A204.1 (cell line): ENCODE results near the gene TOR4A.

Experiments
- FAIRE-seq: peaks from 2 replicates; lab custom pipeline; 2012; peaks lifted over from hg19 to GRCh38; lab: Jason Lieb, UNC

TOR4A gene

DNA sequence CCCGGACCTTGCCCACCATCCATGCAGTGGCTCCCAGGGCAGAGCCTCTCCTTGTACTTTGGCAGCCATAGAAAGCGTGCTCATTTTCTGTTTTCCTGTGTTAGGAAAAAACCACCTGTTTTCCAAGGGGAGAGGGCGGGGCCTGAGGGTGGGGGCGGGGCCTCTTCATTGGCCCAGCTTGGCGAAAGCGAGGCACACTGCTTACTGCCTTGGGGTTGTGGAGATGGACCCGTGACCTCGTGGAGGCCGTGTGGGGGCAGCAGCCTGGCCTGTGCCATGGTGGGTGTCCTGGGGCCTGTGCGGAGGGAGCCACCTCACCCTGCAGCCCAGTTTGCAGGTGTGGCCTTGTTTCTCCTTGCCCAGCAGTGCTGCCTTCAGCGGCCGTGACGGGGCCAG, 4.4 kb upstream of the TOR4A start:
- no peak for FAIRE-seq

DNA sequence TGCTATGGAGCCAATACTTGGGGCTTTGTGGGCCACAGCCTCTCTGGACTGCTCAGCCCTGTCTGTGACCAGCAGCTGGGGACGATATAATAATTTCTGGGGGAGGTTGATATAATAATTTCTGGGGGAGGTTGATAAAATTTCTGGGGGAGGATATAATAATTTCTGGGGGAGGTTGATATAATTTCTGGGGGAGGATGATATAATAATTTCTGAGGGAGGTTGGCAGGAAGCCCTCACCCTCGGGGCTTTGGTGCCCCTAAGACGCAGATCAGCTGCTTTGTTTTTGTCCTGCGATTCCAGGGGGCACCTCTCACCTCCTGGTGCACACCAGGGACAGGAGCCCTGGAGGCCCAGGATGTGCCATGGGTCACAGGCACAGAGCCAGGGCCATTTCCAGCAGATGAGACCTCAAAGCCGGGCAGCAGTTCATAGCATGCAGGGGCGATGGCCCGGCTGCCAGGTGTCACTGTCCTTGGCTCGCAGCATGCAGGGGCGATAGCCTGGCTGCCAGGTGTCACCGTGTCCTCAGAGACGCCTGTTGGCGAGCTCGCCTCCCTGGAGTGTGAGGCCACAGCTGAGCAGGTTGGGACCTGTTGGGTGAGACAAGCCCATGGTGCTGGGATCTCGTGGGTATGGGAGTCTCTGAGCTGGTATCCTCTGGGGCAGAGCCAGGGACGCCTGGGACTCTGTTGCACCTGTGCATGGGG, 3.8 kb upstream of the TOR4A start:
- no peak for FAIRE-seq

DNA sequence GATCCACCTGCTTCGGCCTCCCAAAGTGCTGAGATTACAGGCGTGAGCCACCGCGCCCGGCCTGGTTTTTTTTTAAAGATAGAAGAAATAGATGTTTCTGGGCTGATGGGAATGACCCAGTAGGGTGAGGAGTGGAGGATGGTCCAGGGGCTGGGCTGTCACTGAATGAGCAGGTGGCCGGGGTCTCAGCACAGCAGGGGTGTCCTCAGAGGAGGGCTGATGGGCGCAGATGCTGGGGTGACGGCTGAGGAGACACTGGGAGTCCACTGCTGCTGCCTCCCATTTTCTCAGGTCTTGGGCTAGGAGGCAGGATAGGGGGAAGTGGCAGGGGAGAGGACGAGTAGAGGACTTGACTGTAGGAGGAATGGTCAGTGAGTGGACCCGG, 2.3 kb upstream of the TOR4A start:
- FAIRE-seq, result no peak

DNA sequence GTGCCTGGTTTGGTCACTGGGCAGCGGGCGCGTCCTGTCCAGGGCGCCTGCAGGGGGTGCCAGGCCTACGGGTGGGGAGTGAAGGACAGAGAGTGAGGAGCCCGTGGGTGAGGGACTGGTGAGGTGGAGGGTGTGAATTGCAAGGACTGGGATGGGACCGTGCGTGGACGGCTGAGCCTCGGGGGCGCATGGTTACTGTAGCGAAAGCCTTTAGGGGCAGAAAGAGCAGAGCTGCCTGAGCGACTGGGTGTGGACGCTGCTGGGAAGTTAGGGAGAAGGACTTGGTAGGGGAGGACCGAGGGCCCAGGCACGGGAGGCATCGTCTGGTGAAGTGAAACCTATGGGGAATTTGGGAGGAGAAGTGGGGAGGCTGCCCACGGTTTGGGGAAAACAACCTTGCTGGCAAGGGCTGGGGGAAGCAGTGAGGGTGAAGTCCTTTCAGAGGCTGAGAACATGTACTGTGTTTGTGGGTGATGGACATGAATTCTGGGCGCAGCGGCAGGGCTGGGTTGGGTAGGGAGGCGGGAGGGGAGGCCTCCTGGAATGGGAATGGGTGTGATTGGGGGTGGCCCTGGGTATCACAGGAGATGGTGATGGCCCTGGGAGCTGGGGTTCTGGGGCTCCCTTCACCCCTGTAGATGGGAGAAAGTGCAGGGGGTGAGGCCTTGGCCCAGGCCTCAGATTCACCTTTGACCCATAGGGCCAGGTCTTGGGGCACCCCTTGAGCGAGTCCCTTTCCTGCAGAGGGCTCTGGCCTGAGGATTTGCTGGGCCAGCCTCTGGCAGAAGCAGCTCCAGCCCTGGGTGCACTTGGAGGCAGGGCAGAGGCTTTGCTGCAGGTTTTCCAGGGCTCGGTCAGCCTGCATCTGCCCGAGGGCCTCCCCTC, 1.7 kb upstream of the TOR4A start:
- FAIRE-seq, result no peak

DNA sequence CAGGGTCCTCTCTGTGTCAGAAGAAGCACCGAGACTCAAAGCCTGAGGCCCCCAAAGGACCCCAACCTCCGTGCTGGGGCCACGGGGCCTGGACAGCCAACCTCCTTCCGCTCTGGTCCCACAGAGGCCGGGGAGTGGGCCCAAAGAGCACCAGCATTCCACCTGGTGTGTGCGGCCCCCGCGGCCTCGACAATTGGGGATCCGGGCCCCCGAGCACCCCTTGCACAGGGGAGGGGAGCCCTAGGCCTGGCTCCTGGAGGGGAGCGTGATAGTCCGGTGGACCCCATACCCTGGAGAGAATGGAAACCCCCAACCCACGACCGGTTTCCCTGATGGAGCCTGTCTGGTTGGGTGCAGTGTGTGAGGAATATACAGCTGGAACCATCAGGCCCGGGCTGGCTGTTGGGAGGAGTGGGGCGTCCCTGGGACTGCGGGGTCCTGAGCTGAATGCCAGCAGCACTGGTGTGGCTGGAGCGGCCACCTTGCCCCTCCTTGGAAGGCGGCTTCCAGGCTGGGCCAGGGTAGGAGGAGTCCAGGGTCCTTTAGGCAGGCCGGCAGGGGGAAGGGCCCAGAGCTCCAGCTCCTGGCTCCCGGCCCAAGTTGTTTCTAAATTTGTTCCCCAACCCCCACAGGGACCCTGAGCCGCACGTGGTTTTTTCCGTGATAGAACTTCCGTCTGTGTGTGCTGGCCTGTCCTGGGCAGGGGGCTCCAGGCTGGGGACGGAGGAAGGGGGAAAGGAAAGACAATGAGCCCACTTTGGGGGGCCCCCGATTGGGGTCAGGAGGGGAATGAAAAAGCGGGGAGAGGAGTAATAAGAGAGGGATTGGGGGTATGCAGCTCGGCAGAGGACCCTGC, 825 bp upstream of the TOR4A start:
- no peak for FAIRE-seq

DNA sequence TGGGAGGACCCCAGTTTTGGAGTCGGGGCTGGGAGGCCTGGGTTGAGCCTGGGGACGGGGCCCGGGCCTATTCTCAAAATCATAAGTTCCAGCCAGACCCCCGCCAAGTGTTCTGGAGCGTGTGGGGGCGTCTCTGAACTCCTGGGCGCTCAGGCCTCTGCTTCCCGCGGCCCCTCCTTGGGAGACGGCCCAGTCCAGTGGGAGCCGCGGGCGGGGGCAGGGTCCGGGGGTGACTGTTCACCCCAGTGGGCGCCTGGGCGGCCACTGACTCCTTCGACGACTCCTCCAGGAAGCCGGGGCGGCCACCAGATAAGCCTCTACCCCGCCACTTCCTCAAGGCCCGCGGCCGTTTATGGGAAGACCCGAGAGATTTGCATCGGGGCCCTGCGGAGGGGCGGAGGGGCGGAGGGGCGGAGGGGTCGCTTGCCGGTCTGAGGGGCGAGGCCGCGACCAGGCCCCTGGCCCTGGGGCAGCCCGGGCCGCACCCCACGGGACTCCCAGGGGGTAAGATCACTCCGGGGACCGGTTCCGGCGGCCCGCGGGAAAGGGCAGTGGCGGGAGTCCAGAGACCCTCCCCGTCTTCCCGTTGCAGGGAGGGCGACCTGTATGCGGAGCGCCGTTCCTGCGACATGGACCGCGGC, 655 bp downstream of the TOR4A start:
- no peak for FAIRE-seq

DNA sequence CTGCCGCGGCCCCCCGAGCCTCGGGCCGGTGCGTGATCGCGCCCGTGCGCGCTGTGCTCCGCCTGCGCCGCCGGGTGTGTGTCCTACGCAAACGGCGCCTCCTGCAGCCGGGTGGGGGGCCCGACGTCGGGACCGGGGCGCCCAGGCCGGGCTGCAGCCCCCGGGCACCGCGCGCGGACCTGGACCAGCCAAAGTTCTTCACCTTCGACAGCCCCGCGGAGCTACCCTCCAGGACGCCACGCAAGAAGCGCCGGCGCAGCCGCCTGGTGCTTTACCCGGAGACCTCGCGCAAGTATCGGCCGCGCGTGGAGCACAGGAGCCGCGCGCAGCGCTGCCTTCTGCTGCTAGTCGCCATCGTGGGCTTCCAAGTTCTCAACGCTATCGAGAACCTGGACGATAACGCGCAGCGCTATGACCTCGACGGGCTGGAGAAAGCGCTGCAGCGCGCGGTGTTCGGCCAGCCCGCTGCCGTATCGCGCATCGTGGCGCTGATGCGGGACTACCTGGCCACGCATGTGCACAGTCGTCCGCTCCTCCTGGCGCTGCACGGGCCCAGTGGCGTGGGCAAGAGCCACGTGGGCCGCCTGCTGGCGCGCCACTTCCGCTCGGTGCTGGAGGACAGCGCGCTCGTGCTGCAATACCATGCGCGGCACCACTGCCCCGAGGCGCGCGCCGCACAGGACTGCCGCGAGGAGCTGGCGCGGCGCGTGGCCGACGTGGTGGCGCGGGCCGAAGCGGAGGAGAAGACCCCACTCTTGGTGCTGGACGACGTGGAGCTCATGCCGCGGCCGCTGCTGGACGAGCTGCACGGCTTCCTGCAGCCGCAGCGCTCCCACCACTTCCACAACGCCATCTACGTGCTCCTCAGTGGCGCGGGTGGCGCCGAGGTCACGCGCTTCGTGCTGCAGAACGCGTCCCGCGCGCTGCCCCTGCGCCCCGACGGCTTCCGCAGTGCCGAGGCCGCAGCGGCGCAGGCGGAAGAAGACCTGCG, 1.5 kb downstream of the TOR4A start:
- FAIRE-seq, result no peak

DNA sequence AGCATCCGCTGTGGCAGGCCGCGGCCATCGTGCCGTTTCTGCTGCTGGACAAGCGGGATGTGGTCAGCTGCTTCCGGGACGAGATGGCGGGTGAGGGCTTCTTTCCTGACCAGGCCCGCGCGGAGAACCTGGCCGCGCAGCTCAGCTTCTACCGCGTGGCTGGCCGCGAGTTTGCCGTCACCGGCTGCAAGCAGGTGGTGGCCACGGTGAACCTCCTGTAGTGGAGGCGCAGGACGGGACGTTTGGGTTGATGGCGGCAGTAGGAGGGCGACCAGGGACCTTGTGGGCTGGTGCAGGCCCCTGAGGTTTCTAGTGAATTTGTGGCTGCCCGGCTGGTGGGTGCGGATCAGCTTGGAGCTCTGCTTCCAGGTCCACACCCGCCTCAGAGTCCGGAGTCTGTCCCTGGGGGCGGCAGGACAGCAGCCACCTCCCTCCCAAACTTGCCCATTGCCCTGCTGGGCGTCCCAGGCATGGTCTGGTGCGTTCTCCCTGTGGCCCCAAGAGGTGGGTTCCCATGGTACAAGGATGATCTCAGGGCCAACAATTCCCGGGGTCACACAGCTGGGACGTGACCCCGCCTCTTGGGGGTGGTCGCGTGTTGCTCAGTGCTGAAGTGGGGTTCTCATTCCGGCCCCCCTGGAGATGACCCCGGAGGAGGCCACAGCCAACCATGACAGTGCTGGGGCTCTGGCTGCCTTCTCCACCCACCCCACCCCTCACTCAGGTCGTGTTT, 2.4 kb downstream of the TOR4A start:
- FAIRE-seq, result no peak

DNA sequence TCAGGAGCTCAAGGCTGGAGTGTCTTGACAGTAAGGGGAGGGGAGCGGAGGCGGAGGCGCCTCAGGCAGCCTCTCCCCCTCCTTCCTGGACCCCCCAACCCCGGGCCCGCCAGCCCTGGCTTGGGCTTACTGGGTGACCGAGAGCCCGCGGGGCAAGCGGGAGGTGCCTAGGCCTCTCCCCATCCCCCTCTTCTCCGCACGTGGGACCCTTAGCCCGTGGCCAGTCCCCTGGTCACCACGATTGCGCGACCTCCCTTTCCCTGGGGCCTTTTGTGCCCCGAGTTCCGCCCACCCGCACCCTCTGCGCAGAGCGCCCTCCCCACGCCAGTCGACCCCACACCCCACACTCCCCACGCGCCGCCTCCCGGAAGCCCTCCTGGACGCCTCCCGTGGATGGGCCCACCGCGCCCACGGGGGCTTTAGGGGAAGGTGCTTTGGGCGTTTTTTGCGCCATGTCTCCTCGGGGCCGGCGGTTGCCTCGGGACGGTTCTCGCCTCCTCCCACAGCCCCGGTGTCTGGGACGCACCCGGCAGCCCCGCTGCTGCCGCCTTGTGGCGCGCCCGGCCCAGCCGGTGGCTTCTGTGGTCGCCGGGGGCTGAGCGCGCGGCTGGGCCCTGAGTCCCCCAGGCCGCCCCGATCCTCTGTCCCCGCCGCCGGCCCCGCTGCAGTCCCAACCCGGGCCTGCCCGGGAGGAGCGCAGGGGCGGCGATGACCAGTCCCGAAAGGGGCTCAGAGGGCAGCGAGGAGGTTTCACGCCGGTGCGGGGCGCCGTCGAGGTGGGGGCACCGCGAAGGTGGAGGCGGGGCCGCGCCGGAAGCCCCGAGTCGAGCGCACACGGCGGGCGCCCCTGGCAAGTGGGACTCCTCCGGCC, 3.2 kb downstream of the TOR4A start:
- no peak for FAIRE-seq

DNA sequence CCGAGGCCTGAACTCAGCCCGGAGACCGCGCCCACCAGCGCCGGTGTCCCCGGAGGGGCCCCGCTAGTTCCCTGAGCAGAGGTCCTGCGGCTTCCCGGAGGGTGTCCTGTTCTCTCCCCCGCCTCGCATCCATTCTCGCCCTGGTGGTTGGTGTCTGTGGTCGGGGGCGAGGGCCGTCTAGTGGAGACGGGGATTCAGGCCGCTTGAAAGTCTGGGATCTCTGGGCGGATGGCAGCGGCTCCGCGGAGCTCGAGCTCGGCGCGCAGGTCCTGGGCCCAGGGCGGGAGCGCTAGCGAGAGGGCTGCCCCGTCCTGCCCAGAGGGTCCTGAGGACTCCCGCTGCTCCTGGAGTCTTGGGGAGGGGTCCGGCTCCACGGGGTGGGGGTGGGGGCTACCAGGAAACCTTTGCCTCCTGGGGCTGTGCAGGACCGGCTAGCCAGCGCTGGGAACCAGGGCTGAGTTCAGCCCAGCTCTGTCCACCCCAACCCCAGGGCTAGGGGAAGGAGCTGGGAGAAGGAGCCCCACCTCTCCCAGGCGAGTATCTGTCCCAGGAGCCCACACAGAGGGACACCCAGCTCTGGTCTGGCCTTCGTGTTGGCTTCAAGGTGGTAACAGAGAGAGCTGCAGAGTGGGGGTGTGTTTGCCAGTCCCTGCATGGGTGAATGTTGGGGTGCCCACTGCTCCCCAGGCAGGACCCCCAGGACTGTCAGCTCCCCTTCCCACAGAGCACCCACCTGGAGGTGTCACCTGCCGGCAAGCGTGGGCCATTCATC, 4.0 kb downstream of the TOR4A start:
- no peak for FAIRE-seq

DNA sequence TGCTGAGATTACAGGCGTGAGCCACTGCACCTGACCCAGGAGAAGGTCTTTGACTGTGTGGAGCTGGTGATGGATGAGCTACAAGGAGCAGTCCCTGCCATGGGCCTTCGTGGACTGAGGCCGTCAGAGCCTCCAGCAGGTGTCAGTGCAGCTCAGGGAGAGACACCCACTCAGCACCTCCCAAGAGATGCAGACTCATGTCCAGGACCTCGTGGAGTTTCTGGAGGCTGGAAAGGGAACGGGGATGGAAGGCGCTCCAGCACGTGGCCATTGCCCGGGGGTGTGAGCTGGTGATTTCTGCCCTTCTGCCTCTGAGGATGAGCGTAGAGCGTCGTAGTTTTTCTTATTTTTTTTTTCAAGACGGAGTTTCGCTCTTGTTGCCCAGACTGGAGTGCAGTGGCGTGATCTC, 9.5 kb downstream of the TOR4A start:
- no peak for FAIRE-seq

DNA sequence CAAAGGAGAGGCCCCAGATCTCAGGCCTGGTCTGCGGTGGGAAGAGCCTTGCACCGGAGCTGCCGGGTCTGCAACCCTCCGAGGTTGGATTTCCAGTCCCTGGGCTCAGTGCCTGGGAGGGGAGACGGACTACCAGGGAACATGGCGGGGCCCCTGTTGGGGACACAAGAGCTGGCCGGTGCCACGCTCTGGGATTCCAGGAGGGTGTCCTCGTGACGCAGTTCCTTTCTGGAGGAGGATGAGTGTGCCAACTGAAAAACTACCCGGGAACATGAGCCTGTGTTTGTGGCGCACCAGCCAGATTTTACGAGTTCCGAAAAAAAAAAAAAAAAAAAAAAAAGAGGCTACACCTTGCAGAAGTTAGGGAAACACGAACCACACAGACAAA, 15.6 kb downstream of the TOR4A start:
- no peak for FAIRE-seq

DNA sequence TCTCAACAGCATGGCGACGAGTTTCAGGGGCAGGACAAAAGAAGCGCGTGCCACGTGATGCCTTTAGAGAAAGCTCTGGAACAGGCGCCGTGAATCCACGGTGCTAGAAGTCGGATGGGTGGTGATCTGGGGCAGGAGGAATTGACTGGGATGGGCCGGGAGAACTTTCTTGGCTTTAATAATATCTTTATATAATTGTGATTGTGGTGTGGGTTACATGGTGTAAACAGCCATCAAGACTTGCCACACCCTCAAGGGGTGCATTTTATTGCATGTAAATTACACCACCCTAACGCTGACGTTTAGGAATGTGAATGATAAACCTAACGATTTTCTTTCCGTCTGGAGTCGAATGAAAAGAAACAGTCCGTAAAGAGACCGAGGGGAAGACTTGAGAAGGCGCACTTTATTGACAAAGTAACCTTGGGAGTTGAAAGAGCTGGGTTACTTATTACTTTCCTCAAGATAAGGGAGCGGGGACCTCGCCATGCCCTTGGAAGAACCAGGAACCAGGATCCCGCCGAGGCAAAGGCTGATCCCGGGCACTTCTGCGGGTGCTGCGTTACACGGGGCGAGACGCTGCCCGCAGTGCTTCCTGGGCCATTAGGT, 16.1 kb downstream of the TOR4A start:
- no peak for FAIRE-seq

DNA sequence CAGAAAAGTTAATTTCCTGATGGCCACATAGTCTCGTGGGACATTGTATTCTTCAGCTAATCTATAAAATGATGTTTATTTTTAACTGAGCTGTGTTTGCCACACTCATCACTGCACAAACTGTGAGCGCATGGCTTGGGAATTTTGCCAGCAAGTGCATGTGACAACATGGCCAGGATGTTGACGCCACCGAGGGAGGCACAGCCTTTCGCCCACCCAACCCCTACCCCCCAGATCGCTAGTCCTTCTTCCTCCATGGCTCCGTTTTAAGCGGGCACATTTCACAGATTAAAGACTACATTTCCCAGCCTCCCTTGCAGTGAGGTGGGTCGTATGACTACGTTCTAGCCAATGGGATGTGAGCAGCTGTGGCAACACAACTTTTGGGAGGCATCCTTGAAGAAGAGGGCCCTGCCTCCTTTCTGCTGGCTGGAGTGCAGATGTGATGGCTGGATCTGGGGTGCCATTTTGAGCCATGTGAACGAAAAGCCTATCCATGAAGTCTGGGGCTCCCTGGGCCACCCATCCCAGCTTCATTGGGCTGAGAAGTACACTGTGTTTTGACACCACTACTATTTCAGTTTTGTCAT, 16.7 kb downstream of the TOR4A start:
- FAIRE-seq, result no peak

DNA sequence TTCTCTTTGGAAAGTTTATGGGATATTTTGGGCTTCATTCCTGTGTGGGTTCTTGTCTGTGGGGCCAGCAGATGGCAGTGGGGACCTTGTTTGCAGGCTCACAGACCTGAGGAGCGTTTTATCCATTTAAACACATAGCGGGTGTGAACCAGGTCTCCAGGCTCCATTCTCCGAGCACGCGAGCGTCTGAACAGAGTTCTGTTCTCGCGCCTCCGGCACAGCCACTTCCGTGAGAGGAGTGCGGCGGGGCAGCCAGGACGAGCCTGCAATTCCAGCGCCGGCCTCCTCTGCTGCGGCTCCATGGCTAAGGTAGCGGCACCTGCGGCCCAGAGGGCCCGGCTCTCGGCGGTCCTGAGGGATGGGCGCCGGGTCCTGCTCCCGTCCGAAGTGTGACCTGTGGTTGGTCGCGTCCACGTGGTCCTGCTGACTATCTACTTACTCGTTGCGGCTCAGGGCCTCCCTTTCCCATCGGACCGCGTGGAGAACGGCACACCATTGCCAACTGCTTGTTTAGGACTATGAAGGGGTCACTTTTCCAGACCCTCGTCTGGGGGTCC, 17.2 kb downstream of the TOR4A start:
- no peak for FAIRE-seq

DNA sequence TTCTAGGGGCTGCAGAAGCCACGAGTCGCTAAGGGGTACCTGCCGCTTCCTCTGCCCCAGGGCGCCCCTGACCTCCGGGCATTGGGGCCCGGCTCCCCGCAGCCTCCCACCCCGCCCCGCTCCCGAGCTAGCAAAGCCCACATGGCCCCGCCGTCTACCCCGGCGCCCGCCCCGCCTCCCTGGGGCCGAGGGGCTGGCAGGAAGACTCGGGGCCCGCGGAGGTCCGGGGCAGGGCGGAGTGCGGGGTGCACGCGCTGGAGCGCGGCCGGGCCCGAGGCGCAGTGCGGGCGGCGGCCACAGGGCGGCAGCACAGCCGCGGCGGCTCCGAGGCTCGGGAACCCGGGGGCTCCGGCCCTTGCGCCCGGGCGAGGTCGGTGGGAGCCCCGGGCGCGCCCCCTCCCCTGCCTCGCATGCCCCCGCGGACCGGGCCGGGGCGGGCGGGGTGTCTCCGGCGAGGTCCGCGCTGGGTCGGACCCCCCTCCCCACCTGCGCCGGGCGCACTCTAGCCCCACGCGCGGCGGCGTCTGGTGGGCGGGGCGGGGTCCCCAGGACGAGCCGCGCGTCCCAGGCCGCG, 17.8 kb downstream of the TOR4A start:
- no peak for FAIRE-seq
